Fibroblast of lung (primary cell): ENCODE data around the gene FAM83D. TPM values are rescaled to one million over a fixed set of nuclear protein-coding genes. Genes with fewer than 3 reads are reported as not detected.

ENCODE experiments used
- DNase-seq, 2 donors: peaks; one replicate each; pipeline versions ENCODE4 v3.0.0 to v3.0.0-alpha.2; 2010; ENCODE audit warnings: low read depth in 2 of 2
- H2AFZ ChIP-seq: 2 replicates; pipeline ENCODE4 v1.5.1; 2012; ENCODE audit warnings: low read length, control low read depth, inconsistent platforms
- H3K27ac ChIP-seq: 2 replicates; pipeline ENCODE4 v1.5.1; 2011; ENCODE audit warnings: low read length, control low read depth; ENCODE audit not compliant: insufficient read depth
- H3K27me3 ChIP-seq: 2 replicates; pipeline ENCODE4 v1.5.1; 2011; ENCODE audit warnings: mild to moderate bottlenecking, low read length; ENCODE audit not compliant: control insufficient read depth, insufficient read depth
- H3K36me3 ChIP-seq: 2 replicates; pipeline ENCODE4 v1.5.1; 2011; ENCODE audit warnings: low read length; ENCODE audit not compliant: control insufficient read depth, insufficient read depth
- H3K4me1 ChIP-seq: 2 replicates; pipeline ENCODE4 v1.5.1; 2011; ENCODE audit warnings: low read length; ENCODE audit not compliant: control insufficient read depth, insufficient read depth; ENCODE audit errors: extremely low read depth
- H3K4me2 ChIP-seq: 2 replicates; pipeline ENCODE4 v1.5.1; 2011; ENCODE audit warnings: low read length, control low read depth; ENCODE audit not compliant: insufficient read depth; ENCODE audit errors: extremely low read depth
- H3K4me3 ChIP-seq, 4 experiments: fragments of 200-600 bp in 1 of 4; sonication (generic) in 1 of 4; replicated peaks in 1 of 4; 2 replicates each; pipeline ENCODE4 v1.5.1; 2011 to 2016; ENCODE audit warnings: low read length in 4 of 4, low read depth in 3 of 4, mild to moderate bottlenecking in 3 of 4, control low read depth in 2 of 4, inconsistent platforms in 1 of 4, mixed read lengths in 1 of 4; ENCODE audit not compliant: insufficient read depth in 1 of 4; ENCODE audit errors: control extremely low read depth in 1 of 4
- H3K79me2 ChIP-seq: 2 replicates; pipeline ENCODE4 v1.5.1; 2012; ENCODE audit warnings: mild to moderate bottlenecking, low read length, inconsistent platforms; ENCODE audit not compliant: control insufficient read depth, insufficient read depth
- H3K9ac ChIP-seq: 2 replicates; pipeline ENCODE4 v1.5.1; 2011; ENCODE audit warnings: mild to moderate bottlenecking, low read length, control low read depth; ENCODE audit not compliant: insufficient read depth
- H3K9me3 ChIP-seq: 2 replicates; pipeline ENCODE4 v1.5.1; 2012; ENCODE audit warnings: low read depth, low read length; ENCODE audit not compliant: control insufficient read depth, insufficient read depth
- H4K20me1 ChIP-seq: 2 replicates; pipeline ENCODE4 v1.5.1; 2011; ENCODE audit warnings: low read length; ENCODE audit not compliant: control insufficient read depth, insufficient read depth; ENCODE audit errors: extremely low read depth
- CTCF ChIP-seq, 2 donors: IDR thresholded peaks in 1 of 2; conservative IDR thresholded peaks in 1 of 2; 1 replicate in 1 of 2; 2 replicates in 1 of 2; pipeline ENCODE4 v1.5.1; 2011 to 2012; ENCODE audit warnings: low read length in 2 of 2, control low read depth in 1 of 2, inconsistent platforms in 1 of 2, low read depth in 1 of 2, mild to moderate bottlenecking in 1 of 2
- EZH2 ChIP-seq: IDR thresholded peaks from 2 replicates; pipeline ENCODE4 v1.5.1; 2012; ENCODE audit warnings: low read length, control low read depth, mild to moderate bottlenecking; ENCODE audit errors: missing control alignments
- polyA plus RNA-seq, 2 donors: library from polyadenylated mRNA; depleted of rRNA in 1 of 2; stranded (reverse) in 1 of 2; unstranded in 1 of 2; fragments of >200 nt; gene quantifications; 2 replicates each; pipeline ENCODE4 v1.2.1, GENCODE V29; 2011 to 2012; ENCODE audit warnings: missing spikeins in 1 of 2
- total RNA-seq: library from RNA; depleted of rRNA; stranded (reverse); fragments of >200 nt; gene quantifications from 2 replicates; pipeline ENCODE4 v1.2.1, GENCODE V29; 2014

FAM83D gene
- total and polyA plus RNA-seq, 2 donors (not counting 1 experiment from before 2014, with no cell fraction given), result 21.3 to 34.5 TPM

- no peaks in the 10 kb centered on the region for H3K79me2 ChIP-seq
These were observed 30.1 kb upstream of the FAM83D start for GRCh38 chr20:38896009-38896594.

GRCh38 chr20:38897267-38897666 is 28.9 kb upstream of the FAM83D start:
- no peak overlapping the region for H3K4me3 ChIP-seq
- no peak overlapping the region for H3K4me2 ChIP-seq
- no peak overlapping the region for H3K27ac ChIP-seq
- H3K27me3 ChIP-seq, result peaks cover 11% of the 10 kb centered on the region
- H4K20me1 ChIP-seq, result no peaks in the 10 kb centered on the region
- TF ChIP-seq EZH2 (no peak), CTCF (conservative IDR thresholded peaks at IDR 0.05 in 1 of 2, IDR thresholded peaks at IDR 0.05 in 1 of 2; ENCODE audit: low read depth in 1 of 2, low read length in 2 of 2) (no peak)
- H3K9ac ChIP-seq, result no peak overlapping the region
- no peaks in the 10 kb centered on the region for H3K36me3 ChIP-seq
- no peak overlapping the region for H2AFZ ChIP-seq
- no peaks in the 10 kb centered on the region for H3K4me1 ChIP-seq
- H3K9me3 ChIP-seq, result no peaks in the 10 kb centered on the region
- no peak for DNase-seq
- no peaks in the 10 kb centered on the region for H3K79me2 ChIP-seq

More at GRCh38 chr20:38896009-38896594, 30.1 kb upstream of the FAM83D start:
- Histone ChIP-seq H3K9ac (no peak overlapping the region), H3K4me3 (no peak overlapping the region), H3K4me2 (no peak overlapping the region), H3K27ac (no peak overlapping the region), H3K4me1 (no peaks in the 10 kb centered on the region), H4K20me1 (no peaks in the 10 kb centered on the region), H3K27me3 (peaks cover 11% of the 10 kb centered on the region), H3K9me3 (no peaks in the 10 kb centered on the region), H2AFZ (no peak overlapping the region), H3K36me3 (no peaks in the 10 kb centered on the region)
- TF ChIP-seq EZH2, result no peak
- no peak for TF ChIP-seq CTCF (conservative IDR thresholded peaks at IDR 0.05 in 1 of 2, IDR thresholded peaks at IDR 0.05 in 1 of 2; ENCODE audit: low read depth in 1 of 2, low read length in 2 of 2)
- DNase-seq, result no peak

GRCh38 chr20:38900606-38901005 is 25.6 kb upstream of the FAM83D start:
- Histone ChIP-seq H3K4me3 (no peak overlapping the region), H3K9me3 (no peaks in the 10 kb centered on the region), H3K27me3 (no peaks in the 10 kb centered on the region), H3K79me2 (no peaks in the 10 kb centered on the region), H3K36me3 (no peaks in the 10 kb centered on the region), H3K9ac (no peak overlapping the region), H2AFZ (no peak overlapping the region), H3K4me1 (no peaks in the 10 kb centered on the region), H4K20me1 (no peaks in the 10 kb centered on the region), H3K4me2 (no peak overlapping the region), H3K27ac (no peak overlapping the region)
- DNase-seq, result no peak
- TF ChIP-seq CTCF (conservative IDR thresholded peaks at IDR 0.05 in 1 of 2, IDR thresholded peaks at IDR 0.05 in 1 of 2; ENCODE audit: low read depth in 1 of 2, low read length in 2 of 2) (no peak), EZH2 (no peak)
